Gastroesophageal sphincter (tissue), 4 donors: ENCODE measurements around the gene ARHGAP26. TPM values are rescaled to one million over a fixed set of nuclear protein-coding genes. Genes with fewer than 3 reads are reported as not detected.
A peak's percentile ranks its signal among the peaks of the same experiment; 100 is the strongest.

Source experiments
- ATAC-seq: fragments of 150-250 bp; one replicate; pipeline ENCODE4 v1.9.1; 2016; ENCODE audit warnings: mild to moderate bottlenecking, moderate library complexity
- H3K27ac ChIP-seq, 4 donors: fragments of 200-600 bp; sonication (generic) in 3 of 4; 1 replicate in 3 of 4; 2 replicates in 1 of 4; pipeline ENCODE4 v1.5.1; 2016 to 2019
- H3K27me3 ChIP-seq: fragments of 200-600 bp; sonication (generic); one replicate; pipeline ENCODE4 v1.5.1; 2019
- H3K36me3 ChIP-seq, 2 donors: fragments of 200-600 bp; sonication (generic); one replicate each; pipeline ENCODE4 v1.5.1; 2019; ENCODE audit warnings: control low read depth in 1 of 2
- H3K4me1 ChIP-seq, 3 donors: fragments of 200-600 bp; sonication (generic); 1 replicate in 2 of 3; 2 replicates in 1 of 3; pipeline ENCODE4 v1.5.1; 2016 to 2019; ENCODE audit warnings: control low read depth in 2 of 3
- H3K4me3 ChIP-seq, 2 donors: fragments of 200-600 bp; sonication (generic); one replicate each; pipeline ENCODE4 v1.5.1; 2019; ENCODE audit warnings: mild to moderate bottlenecking in 1 of 2, moderate library complexity in 1 of 2
- H3K9me3 ChIP-seq, 3 donors: fragments of 200-600 bp; sonication (generic); one replicate each; pipeline ENCODE4 v1.5.1; 2017 to 2019; ENCODE audit warnings: control low read depth in 2 of 3
- CTCF ChIP-seq, 4 experiments: fragments of 200-600 bp in 2 of 4; fragments of 450-650 bp in 2 of 4; sonication (generic) in 1 of 4; IDR thresholded peaks; one replicate each; pipeline ENCODE4 v1.5.1; 2017 to 2019; ENCODE audit warnings: antibody characterized with exemption in 4 of 4, mild to moderate bottlenecking in 2 of 4, moderate library complexity in 2 of 4
- EP300 ChIP-seq: sonication (generic); formaldehyde crosslinking; IDR thresholded peaks from one replicate; pipeline ENCODE4 v1.6.1; 2017; ENCODE audit warnings: antibody characterized with exemption, mild to moderate bottlenecking
- POLR2A ChIP-seq, 2 donors: fragments of 450-650 bp; IDR thresholded peaks; one replicate each; pipeline ENCODE4 v1.6.1; 2017; ENCODE audit warnings: antibody characterized with exemption in 2 of 2, mild to moderate bottlenecking in 2 of 2, moderate library complexity in 1 of 2
- POLR2AphosphoS5 ChIP-seq: sonication (generic); formaldehyde crosslinking; IDR thresholded peaks from one replicate; pipeline ENCODE4 v1.6.1; 2017; ENCODE audit warnings: antibody characterized with exemption
- WGBS, 2 donors: methylation state at CpG; one replicate each; pipeline ENCODE4 v1.1.5; 2018; ENCODE audit warnings: low coverage in 1 of 2; 5-methylcytosine and 5-hydroxymethylcytosine counted together
- total RNA-seq, 4 donors: library from RNA; depleted of rRNA; stranded (reverse); fragments of >200 nt; gene quantifications; one replicate each; pipeline ENCODE4 v1.1.0, GENCODE V29; 2016

Gene ARHGAP26
- total RNA-seq, 4 donors from 2014 or later, result 15.2 to 41.7 (median 31.7) TPM

DNA sequence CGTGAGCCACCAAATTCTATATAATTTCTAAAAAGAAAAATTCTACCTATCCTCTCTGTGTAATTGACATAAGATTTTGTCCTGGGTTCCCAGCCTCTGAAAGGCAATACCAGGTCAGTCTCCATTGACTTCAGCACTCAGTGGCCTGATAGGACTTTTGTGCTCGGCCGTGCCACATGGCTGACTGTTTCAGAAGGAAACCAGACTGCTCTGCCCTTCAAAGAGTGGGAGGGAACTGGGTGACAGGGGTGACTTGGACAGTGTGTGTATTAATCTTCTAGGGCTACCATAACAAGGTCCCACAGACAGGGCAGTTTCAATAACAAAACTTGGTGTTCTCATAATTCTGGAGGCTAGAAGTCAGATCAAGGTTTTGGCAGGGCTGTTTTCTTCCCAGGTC lies 43.0 kb downstream of the ARHGAP26 start:
- H3K27me3 ChIP-seq, result no peaks in the 10 kb centered on the region
- H3K36me3 ChIP-seq, result no peaks in the 10 kb centered on the region
- peaks cover 5 to 85% (median 34%) of the 10 kb centered on the region in 3 donors for H3K4me1 ChIP-seq
- no peak overlapping the region for H3K4me3 ChIP-seq
- no peak for TF ChIP-seq EP300
- peak overlapping the region in 2 of 4 donors; percentile 47 to 56 for H3K27ac ChIP-seq
- no peaks in the 10 kb centered on the region for H3K9me3 ChIP-seq
- WGBS, 2 donors, result 97% methylated on average over 3 of the region's 3 CpGs; no CpG with 5 or more reads in 1 of the 2 donors
- no peak for ATAC-seq

DNA sequence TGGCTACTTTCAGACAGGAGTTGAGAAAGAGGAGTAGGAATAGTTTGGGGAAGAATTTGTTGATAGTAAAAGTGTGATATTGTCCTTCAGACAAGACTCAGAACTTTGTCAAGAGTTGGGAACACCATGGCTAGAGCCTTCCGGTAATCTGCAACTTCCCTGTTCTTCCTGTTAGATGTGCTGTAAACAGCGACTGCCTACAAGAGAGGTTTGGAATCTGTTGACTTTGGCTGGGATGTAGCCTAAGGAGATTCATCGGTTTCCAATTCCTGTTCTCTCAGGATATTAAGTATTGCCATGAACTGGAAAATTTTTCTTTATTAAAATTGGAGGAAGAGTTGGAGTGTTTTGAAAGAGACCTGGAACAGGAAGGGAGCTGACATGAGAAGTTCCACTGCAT lies 43.9 kb downstream of the ARHGAP26 start:
- ATAC-seq, result peak; percentile 75
- peaks cover 7 to 85% (median 43%) of the 10 kb centered on the region in 3 donors for H3K4me1 ChIP-seq
- TF ChIP-seq CTCF (IDR thresholded peaks at IDR 0.05) (no peak), POLR2AphosphoS5 (peak; percentile 34), POLR2A (IDR thresholded peaks at IDR 0.05) (no peak), EP300 (no peak)
- H3K27me3 ChIP-seq, result no peaks in the 10 kb centered on the region
- H3K27ac ChIP-seq, result peak overlapping the region; percentile 36 to 63 (median 52)
- WGBS, 2 donors, result 45 to 68% methylated on average over 3 of the region's 3 CpGs
- H3K36me3 ChIP-seq, result no peaks in the 10 kb centered on the region
- no peaks in the 10 kb centered on the region for H3K9me3 ChIP-seq
- H3K4me3 ChIP-seq, result no peak overlapping the region

GRCh38 chr5:142815469-142815868 lies 45.3 kb downstream of the ARHGAP26 start:
- no peaks in the 10 kb centered on the region for H3K9me3 ChIP-seq
- no peak overlapping the region for H3K4me3 ChIP-seq
- H3K4me1 ChIP-seq, result peaks cover 7 to 75% (median 43%) of the 10 kb centered on the region in 3 donors
- ATAC-seq, result no peak
- 79 to 100% methylated on average over 2 of the region's 2 CpGs for WGBS, 2 donors
- H3K27me3 ChIP-seq, result no peaks in the 10 kb centered on the region
- H3K27ac ChIP-seq, result no peak overlapping the region
- no peaks in the 10 kb centered on the region for H3K36me3 ChIP-seq
- TF ChIP-seq POLR2AphosphoS5, result no peak
- no peak for TF ChIP-seq EP300
- no peak for TF ChIP-seq POLR2A (IDR thresholded peaks at IDR 0.05)
- no peak for TF ChIP-seq CTCF (IDR thresholded peaks at IDR 0.05)

GRCh38 chr5:142816531-142817430 lies 46.6 kb downstream of the ARHGAP26 start:
- Histone ChIP-seq H3K4me1 (peaks cover 7 to 62% (median 43%) of the 10 kb centered on the region in 3 donors), H3K9me3 (peaks cover 0 to 9% (median 0%) of the 10 kb centered on the region in 3 donors), H3K4me3 (no peak overlapping the region), H3K27ac (peak overlapping the region in 3 of 4 donors; percentile 31 to 74 (median 58)), H3K36me3 (no peaks in the 10 kb centered on the region), H3K27me3 (no peaks in the 10 kb centered on the region)
- WGBS, 2 donors, result 59 to 81% methylated on average over 2 to 6 of the region's 6 CpGs
- TF ChIP-seq POLR2AphosphoS5, result no peak
- no peak for ATAC-seq

DNA sequence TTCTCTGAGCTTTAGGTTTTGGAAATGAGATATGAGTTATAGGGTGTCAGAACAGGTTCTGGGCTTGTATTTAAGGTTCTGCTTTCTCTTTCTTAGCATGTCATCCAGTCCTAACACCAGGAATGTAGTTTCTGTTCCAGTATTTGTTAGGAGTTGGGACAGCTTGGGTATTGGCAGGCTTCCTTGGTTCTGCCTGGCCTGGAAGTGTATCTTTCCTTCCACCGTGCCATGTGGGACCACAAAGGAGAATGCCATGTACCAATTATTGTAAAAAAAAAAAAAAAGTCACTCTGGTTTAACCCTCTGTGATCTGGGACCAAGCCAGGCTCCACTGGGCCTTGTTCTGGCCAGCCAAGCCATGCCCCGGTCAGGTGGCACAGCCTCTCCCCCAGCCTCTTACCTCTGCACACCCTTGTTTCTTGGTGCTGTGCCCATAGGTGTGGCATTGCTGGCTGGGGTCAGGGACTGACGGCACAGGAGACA lies 47.8 kb downstream of the ARHGAP26 start:
- H3K36me3 ChIP-seq, result no peaks in the 10 kb centered on the region
- H3K27me3 ChIP-seq, result no peaks in the 10 kb centered on the region
- H3K9me3 ChIP-seq, result peaks cover 0 to 9% (median 0%) of the 10 kb centered on the region in 3 donors
- no peak overlapping the region for H3K4me3 ChIP-seq
- H3K27ac ChIP-seq, result peak overlapping the region in 3 of 4 donors; percentile 31 to 74 (median 58)
- ATAC-seq, result peak; percentile 47
- WGBS, 2 donors, result 9% methylated on average over 1 of the region's 3 CpGs; no CpG with 5 or more reads in 1 of the 2 donors
- H3K4me1 ChIP-seq, result peaks cover 7 to 70% (median 44%) of the 10 kb centered on the region in 3 donors
- TF ChIP-seq POLR2AphosphoS5 (peak; percentile 59), EP300 (no peak), CTCF (IDR thresholded peaks at IDR 0.05) (no peak), POLR2A (IDR thresholded peaks at IDR 0.05) (no peak)
